ENCODE results near the gene MYMK.

The MYMK gene

DNA sequence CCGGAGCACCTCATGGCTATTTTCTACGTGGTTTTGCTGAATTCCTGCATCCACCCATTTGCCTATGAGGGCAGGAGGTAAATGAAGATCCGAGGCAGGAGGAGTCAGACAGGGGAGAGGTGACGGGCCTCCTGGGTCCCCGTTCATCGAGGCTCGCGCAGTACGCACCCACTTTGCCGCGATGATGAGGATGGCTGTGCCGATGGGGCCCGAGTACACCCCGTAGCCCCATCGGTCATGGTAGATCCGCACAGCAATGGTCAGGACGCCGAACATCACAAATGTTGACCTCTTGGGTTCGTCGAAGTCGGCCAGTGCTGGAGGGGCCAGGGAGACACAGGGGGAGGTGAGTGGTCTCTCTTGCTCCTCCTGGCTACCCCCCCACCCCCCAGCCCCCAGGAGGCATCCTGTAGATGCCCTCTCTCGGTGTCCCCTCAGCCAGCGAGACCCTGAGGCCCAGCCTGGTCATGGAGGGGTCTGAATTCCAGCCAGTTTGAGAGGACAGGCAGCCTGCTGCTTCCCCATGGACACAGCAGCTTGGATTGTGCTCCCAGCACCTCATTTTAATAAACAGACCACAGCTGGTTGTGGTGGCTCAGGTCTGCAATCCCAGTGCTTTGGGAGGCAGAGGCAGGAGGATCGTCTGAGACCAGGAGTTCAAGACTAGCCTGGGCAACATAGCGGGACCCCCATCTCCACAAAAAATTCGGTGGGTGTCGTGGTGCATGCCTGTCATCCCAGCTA, 5.9 kb downstream of the MYMK start:
- no peak for DNase-seq (ENCODE audit: low read depth)

DNA sequence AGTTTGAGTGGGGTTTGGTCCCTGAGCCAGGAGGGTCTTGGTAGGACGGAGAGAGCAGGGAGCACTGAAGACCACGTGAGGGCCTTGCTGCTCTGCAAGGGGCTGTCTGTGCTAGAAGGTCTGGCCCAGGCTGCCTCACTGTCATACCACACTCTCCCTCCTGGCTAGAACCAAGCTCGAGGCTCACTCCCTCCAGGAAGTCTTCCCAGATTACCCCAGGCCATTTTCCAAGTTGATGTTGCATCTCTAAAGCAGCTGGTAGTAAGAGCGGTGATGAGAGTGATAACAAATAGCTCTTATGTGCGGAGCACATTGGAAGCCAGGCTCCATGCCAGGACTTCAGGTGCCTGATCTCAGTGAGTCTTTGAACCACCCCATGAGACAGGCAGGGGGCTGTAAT, 6.6 kb downstream of the MYMK start:
- DNase-seq (ENCODE audit: low read depth): no peak

DNA sequence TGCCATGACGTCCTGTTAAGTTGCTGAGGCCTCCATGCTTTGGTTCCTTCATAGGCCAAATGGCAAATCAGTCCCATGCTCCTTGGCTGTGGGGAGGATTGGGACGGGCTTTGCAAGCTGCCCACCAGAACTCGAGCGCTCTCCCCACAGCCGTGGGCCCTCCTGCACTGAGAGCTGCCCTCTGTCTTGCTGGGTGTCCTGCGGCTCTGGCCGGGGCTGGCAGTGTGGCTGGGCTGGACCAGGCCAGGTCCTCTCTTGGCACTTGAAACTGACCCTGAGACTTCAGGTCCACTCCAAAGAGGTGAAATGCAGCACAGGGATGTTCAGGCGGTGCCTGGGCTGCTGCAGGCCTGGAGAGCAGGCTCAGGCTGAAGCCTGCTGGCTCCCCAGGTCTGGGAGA, 7.0 kb downstream of the MYMK start:
- no peak for DNase-seq (ENCODE audit: low read depth)

DNA sequence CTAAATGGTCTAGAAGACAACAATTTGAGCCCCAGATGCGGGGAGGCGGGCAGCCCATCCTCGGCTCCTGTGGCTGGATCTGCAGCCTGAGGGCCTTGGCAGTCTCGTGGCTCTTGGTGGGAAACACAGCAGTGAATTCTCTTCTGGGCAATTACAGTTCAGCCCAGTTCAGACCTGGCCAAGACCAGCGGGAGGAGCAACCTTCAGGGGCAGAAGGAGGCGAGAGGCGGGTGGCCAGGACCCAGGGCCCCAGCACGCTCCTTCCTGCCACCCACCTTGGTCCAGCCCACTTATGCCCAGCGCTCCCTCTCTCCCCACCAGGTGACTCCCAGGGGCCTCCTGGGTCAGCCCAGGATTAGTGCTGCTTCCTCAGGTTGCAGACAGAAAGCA, 7.8 kb downstream of the MYMK start:
- no peak for DNase-seq (ENCODE audit: low read depth)

DNA sequence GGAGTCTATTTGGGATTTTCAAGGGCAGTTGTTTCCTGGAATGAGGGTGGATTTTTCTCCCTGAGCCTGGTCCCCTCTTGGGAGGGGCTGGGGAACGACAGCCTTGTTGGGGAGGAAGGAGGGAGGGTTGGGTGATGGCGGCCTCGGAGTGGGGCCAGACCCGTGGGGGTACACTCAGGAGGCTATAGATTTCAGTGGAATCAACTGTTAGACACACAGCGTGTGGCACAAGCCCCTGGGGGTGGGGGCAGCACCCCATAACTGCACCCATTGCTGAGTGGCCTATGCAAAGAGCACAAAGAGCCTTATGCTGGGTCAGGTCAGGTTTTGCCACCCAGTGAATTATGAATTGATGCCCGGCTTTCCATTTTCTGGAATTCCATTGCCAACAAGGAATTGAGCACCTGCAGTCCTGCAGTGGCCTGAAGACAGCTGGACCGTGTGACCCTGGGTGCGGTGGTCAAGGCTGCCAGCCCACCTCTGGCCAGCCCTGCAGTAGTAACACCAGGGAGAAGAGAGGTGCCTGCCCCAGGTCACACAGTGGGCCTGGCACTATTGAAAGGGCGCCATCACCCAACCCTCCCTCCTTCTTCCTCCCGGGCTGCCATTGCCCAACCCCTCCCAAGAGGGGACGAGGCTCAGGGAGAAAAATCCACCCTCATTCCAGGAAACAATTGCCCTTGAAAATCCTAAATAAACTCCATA, 8.4 kb downstream of the MYMK start:
- no peak for DNase-seq (ENCODE audit: low read depth)

DNA sequence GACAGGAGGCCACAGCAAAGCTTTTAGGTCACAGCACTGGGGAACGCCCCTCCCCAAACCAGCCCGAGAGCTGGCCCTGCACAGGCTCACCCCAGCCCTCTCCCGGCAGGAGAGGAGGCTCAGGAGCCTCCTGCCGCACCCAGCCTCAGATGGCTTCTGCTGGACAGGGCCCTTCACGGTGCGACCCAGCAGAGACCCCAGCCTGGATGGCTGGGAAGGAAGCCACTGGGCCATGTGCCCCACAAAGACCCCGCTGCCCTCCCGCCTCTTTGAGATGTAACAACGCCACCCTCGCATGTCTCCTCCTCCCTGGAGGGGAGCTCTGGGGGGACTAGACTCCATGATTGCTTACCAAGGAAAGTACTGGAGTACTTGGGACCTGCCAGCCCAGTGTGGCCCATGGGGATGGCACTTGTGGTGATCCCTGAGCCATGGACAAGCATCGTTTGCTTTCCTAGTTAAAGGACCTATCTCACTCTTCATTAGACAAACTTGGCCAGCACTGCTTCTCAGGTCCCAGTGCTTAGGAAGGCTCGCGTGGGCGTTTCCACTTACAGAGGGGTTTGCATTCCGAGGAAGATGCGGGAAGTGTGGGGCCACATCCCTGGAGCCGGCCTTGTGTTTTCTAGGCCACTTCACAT, 9.0 kb downstream of the MYMK start:
- DNase-seq (ENCODE audit: low read depth): no peak

DNA sequence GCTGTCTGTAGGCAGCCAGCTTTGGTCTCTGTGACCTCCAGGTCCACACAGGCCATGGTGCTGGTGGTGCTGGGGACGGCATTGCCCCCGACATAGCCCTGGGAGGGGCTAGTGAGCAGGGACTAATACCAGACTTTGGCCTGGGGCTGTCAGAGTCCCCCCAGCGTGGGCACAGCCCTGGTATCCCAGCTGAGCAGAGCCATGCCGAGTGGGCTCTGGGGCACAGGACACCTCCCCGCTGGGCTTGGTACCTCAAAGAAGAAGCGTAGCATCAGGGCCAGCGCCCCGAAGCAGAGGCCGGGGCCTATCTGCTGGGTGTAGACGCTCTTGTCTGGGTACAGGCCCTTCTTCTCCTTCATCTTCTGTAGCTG, 9.5 kb downstream of the MYMK start:
- no peak for DNase-seq (ENCODE audit: low read depth)

DNA sequence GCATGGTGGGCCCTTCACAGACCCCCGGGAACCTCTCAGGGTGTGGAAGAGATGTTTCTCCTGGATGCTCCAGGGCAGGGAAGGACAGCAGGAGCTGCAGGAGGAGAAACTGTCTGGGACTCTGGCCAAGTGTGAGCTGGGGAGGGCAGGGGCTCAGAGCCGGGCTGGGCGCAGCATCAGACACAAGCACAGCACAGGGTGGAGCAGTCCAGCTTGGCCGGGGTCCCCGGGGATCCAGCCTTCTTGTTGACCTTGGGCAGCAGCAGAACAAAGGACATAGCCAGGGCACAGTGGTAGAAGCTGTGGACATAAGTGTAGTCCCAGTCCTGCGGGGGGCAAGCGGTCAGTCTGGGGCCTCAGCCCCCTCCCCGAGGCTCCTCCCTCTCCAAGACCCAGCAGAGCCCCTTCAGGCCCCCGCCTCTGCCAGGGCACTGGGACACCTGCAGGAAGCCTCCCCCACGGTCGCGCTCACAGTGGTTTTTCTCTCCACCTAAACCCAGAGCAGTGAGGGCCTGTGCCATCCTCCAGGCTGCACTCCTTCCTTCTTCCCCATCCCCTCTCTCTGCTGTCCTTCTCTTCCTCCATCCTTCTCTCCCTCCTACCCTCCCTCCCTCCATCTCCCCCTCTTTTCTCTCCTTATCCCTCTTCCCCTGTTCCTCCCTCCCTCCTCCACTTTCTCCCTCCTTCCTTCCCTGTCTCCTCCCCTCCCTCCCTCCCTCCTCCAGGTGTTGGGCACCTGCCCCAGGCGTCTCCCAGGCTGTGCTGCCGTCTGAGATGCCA, 10.1 kb downstream of the MYMK start:
- no peak for DNase-seq (ENCODE audit: low read depth)

DNA sequence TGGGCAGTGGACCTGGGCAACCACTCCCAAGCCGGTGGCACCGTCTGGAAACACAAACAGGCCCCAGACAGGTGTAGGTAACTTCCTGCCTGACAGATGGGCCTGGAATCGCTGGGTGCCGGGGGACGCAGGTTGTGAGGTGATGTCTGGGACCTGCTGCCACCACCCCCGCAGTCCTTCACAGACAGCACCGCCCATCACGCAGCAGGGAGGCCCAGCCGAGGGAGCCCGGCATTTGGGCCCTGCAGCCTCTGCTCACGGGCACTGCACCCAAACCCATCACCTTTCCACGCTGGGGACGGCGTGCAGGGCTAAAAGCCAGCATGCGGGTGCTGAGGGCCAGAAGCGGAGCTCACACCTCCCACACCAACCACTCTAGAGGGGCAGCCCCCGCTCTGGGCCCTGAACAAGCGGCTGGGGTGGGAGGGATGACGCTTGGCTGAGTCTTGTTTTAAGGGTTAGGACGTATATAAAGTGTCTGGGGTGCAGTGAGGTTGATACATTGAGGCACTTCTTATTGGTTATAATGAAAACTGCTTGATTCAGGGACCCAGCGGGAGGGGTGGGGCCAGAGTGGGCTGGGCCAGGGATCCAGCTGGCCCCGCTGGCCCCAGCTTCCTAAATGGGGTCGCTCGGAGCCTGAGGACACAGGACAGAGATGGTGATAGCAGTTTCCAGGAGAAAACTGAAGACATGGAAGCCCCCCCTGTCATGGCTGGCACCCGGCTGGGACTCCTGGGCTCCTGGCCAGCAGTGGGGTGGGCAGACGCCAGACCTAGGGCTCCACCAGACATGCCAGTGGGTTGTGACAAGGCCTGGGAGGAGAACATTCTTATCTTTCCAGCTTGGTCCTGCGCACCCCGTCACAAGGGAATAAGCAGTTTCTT, 11.3 kb downstream of the MYMK start:
- no peak for DNase-seq (ENCODE audit: low read depth)

DNA sequence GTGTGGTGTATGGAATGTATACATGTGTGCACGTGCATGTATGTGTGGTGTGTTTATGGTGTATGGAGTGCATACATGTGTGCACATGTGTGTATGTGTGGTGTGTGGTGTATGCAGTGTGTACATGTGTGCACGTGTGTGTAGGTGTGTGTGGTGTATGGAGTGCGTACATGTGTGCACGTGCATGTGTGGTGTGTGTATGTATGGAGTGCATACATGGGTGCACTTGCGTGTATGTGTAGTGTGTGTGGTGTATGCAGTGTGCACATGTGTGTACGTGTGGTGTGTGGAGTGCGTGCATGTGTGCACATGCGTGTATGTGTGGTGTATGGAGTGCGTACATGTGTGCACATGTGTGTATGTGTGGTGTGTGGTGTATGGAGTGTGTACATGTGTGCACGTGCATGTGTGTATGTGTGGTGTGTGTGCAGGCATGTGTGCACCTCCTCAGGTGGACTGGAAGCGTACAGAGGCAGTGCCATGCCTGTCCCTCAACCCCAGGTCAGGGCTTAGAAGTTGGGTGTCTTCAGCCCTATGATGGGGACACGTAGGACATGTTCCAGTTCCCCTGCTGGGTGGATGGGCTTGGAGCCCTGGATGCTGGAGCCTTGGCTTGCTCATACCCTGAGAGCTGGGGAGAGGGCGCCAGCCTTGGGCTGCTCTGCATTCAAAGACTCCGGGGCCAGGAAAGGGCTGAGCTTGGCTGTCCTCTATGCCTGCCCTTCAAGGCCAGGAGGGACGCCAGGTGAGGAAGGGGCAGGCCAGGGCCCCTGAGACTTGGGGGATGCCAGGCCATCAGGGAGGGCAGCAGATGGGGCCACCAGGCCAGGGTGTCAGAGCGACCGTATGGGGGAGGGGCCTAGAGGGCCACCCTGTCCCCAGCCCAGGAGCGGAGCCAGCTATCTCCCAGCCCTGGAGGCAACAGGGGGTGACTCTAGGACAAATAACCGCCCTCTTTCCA, 12.2 kb downstream of the MYMK start:
- no peak for DNase-seq (ENCODE audit: low read depth)

DNA sequence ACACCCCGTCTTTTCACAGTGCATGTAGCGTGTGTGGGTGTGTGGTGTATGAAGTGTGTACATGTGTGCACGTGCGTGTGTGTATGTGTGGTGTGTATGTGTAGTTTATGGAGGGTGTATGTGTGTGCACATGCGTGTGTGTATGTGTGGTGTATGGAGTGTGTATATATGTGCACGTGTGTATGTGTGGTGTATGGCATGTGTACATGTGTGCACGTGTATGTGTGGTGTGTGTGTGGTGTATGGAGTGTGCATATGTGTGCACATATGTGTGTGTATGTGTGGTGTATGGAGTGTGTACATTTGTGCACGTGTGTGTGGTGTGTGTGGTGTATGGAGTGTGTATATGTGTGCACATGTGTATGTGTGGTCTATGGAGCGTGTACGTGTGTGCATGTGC, 13.2 kb downstream of the MYMK start:
- no peak for DNase-seq (ENCODE audit: low read depth)

DNA sequence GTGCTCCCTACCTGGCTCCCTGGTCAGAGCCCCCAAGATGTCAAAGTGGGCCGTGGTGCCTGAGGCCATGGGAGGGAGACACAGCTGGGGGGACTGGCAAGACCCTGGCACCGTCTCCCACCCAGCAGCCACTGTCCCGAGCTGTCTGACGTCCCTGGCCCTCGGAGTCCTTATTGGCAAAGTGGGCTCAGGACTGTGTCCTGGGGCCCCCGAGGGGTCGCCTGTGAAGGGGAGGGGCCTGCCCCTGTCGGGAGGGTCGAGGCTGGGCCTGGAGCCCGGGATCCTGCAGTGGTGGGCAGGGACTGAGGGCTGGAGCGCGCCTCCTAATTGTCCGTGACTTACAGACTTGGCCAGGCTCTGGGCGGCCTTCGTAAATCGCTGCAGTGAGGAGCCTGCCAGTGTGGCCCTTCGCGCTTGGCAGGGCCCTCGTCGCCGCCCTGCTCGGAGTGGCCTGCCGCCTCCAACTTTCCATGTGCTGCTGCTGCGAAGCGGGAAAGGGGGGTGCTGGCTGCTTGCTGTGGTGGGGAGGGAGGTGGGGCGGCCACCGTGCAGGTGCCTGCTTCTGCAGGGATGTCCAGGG, 13.7 kb downstream of the MYMK start:
- DNase-seq (ENCODE audit: low read depth): no peak

DNA sequence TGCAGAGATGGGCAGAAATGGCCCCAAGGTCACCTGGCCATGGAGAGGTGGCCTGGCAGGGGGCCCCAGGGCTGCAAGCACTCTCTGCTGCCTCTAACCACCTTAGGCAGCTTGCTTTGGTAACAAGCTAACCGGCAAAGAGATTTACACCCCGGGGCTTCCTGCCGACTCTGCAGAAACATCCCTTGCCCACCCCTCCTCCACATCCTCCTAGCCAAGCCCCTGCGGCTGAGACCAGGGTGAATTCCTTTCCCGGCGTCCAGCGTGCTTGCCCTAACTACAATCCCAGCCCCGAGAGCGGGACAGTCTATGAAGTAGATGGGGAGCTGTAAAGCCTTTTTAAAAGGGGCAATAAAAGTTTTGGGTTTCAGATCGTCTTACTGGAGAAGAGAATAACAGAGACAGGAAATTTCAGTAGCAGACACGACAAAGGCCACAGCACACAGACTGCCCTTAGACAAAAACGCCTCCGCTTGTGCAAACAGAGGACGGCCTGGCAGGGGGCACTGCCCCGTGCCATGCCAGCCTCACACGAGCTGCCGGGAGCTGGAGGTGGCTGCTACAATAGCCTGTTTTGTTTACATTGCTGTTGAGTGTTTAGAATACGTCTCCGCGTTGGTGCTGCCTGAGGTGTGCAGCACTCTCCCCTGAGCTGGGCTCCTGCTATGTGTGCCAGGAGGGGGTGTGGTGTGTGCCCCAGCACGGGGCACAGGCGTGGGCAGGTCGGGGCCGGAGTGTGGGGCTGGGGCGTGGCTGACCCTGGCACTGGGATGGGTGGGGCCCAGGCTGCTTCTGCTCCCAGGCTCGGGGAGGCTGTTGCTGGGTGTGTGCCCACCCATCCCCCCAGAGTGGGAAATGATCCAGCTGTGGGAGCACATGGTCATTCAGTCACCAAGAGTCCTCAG, 15.3 kb downstream of the MYMK start:
- no peak for DNase-seq (ENCODE audit: low read depth)

DNA sequence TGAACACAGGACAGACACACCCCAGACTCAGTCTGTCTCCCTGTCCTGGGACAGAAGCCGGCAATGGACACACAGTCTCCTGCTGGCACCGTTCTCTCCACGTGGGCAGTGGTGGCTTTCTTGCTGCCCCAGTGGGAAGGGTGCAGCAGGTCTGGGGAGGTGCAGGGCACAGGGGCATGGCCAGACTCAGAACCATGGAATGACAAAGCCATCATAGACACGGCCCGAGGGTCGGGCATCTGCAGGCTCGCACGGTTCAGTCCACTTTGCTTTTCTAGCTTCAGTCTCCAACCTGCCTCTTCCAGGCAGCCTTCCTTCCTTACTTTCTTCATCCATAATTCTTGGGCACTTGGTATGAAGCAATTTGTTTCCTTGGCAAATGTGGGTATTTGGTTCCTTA, 16.7 kb downstream of the MYMK start:
- DNase-seq (ENCODE audit: low read depth): no peak

DNA sequence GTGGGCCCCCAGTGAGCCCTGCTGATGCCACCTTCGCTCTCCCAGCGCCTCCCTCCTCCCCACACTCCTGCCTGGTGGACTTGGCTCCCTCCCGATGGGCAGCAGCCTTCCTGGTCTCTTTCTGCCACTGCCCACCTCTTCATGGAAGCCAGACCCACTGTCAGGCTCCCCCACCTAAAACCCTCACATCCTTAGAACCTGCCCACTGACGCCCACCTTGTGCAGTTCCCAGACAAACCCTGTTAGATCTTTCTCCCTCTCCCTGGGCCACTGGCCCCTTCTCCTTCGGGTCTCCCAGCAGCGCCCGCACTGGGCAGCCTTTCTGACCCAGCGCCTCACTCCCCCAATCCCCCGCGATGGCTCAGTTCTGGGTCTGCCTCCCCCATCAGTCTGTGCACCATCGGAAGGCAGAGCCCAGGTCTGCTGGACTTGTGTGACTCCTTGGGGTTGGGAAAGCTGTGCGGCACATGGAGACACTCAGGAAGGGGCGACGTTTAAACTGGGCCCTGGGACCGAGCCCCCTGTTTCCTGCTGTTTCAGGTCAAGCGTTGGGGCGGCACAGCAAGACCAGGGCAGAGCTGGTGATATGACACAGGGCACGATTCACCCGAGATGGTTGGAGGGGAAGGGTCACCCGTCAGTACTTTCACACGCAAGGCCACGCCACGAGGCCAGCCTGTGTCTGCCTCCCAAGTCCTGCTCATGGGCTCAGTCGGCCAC, 17.4 kb downstream of the MYMK start:
- no peak for DNase-seq (ENCODE audit: low read depth)

DNA sequence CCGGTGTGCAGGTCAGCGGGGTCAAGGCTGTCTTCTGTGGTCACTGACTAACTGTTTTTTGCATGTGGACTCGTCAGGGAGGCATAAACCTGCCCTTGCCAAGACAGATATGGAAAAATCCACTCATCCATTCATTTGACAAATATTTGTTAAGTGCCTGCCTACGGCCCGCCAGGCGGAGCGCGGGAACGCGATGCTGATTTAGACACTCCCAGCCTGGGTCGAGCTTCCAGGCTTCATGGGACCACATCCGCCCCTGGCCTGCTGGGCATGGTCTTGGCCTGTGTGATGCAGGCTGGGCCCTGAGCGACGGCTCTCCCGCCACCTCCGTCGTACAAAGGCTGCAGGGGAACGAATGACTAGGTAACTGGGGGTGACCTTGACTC, 18.1 kb downstream of the MYMK start:
- DNase-seq (ENCODE audit: low read depth): peak; percentile 51

DNA sequence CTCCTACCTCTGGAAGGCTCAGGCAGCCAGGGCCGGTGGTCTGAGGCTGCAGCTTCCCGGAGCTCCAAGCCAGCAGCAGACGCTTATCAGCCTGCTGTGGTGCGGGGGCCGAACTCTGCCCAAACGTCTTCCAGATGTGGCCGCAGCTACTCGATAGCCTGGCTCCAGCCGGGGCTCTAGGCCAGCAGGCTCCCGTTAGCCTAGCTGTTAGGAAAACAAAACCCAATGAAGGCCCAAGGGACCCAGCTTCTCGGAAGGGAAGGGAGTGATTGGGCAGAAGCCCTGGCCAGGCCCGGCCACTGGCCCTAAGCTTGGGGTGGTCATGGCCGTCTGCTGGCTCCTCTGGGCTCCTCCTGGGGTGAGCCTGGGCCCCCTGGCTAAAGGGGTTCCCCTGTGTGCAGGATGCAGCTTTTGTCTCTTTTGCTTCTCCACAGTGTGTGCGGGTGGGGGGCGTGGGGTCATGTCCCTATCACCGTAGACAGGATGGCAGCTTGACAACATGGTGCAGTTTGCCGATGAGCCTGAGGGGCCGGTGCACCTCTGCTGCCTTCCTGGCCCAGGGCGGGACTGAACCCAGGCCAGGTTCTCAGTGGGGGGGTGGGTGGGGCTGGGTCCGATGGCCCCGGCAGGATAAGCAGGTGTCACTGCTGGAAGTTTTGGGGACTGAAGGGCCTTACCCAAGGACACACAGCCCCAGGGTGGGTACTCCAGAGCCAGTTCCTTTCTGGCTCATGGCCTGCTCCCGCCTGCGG, 18.7 kb downstream of the MYMK start:
- peak; percentile 61 for DNase-seq (ENCODE audit: low read depth)
